ENCODE results near the gene CAPN7. TPM values are rescaled to one million over a fixed set of nuclear protein-coding genes. Genes with fewer than 3 reads are reported as not detected.
"Not testable (repeated sequence)": the region's sequence is repeated elsewhere in the genome, so short reads cannot be mapped to it uniquely, and the experiment has no call there.

Gene CAPN7
- total RNA-seq, 2 donors from 2014 or later, result 38.1 to 40.5 TPM

GRCh38 chr3:15181511-15181910, 24.5 kb upstream of the CAPN7 start:
- TF ChIP-seq CTCF (IDR thresholded peaks at IDR 0.05) (no peak), POLR2A (IDR thresholded peaks at IDR 0.05) (no peak)
- DNase-seq (no peak), ATAC-seq (no peak)
- no peak overlapping the region for H3K4me3 ChIP-seq
- no peaks in the 10 kb centered on the region for H3K36me3 ChIP-seq (replicated peaks in 1 of 2; ENCODE audit: insufficient read depth in 1 of 2, low read depth in 2 of 2)
- no peaks in the 10 kb centered on the region for H3K4me1 ChIP-seq
- WGBS, 2 donors, result 64 to 78% methylated on average over 1 of the region's 1 CpG
- H3K27me3 ChIP-seq, result no peaks in the 10 kb centered on the region
- no peaks in the 10 kb centered on the region for H3K9me3 ChIP-seq
- H3K27ac ChIP-seq, result no peak overlapping the region
- intact Hi-C loops (cut with DNase I), result no loop called here

- H3K36me3 ChIP-seq (replicated peaks in 1 of 2; ENCODE audit: insufficient read depth in 1 of 2, low read depth in 2 of 2), result no peaks in the 10 kb centered on the region
- intact Hi-C loops (cut with DNase I), result no loop called here
- H3K27ac ChIP-seq, result no peak overlapping the region
- DNase-seq (no peak), ATAC-seq (no peak)
- no peaks in the 10 kb centered on the region for H3K9me3 ChIP-seq
- 73 to 79% methylated on average over 1 of the region's 1 CpG for WGBS, 2 donors
- no peaks in the 10 kb centered on the region for H3K4me1 ChIP-seq
- TF ChIP-seq POLR2A (IDR thresholded peaks at IDR 0.05), result no peak
- TF ChIP-seq CTCF (IDR thresholded peaks at IDR 0.05), result no peak
- no peak overlapping the region for H3K4me3 ChIP-seq
- H3K27me3 ChIP-seq, result no peaks in the 10 kb centered on the region
These were observed 24.1 kb upstream of the CAPN7 start for GRCh38 chr3:15181963-15182362.

- intact Hi-C loops (cut with DNase I), result no loop called here
- TF ChIP-seq POLR2A (IDR thresholded peaks at IDR 0.05) (no peak), CTCF (IDR thresholded peaks at IDR 0.05) (no peak)
These were observed 23.0 kb upstream of the CAPN7 start for GRCh38 chr3:15183011-15183410.

GRCh38 chr3:15185404-15185803, 20.6 kb upstream of the CAPN7 start:
- no peaks in the 10 kb centered on the region for H3K36me3 ChIP-seq (replicated peaks in 1 of 2; ENCODE audit: insufficient read depth in 1 of 2, low read depth in 2 of 2)
- no peaks in the 10 kb centered on the region for H3K27me3 ChIP-seq
- WGBS, 2 donors, result 91 to 97% methylated on average over 2 of the region's 2 CpGs
- no peak for TF ChIP-seq CTCF (IDR thresholded peaks at IDR 0.05)
- TF ChIP-seq POLR2A (IDR thresholded peaks at IDR 0.05), result no peak
- H3K4me3 ChIP-seq, result no peak overlapping the region
- DNase-seq, result no peak
- H3K4me1 ChIP-seq, result no peaks in the 10 kb centered on the region
- H3K9me3 ChIP-seq, result no peaks in the 10 kb centered on the region
- H3K27ac ChIP-seq, result no peak overlapping the region
- no peak for ATAC-seq
- intact Hi-C loops (cut with DNase I), result no loop called here

More at GRCh38 chr3:15183011-15183410, 23.0 kb upstream of the CAPN7 start:
- DNase-seq (no peak), ATAC-seq (no peak)
- 61% methylated on average over 2 of the region's 2 CpGs for WGBS, 2 donors
- no peaks in the 10 kb centered on the region for H3K36me3 ChIP-seq (replicated peaks in 1 of 2; ENCODE audit: insufficient read depth in 1 of 2, low read depth in 2 of 2)
- no peaks in the 10 kb centered on the region for H3K4me1 ChIP-seq
- H3K4me3 ChIP-seq, result no peak overlapping the region
- no peaks in the 10 kb centered on the region for H3K9me3 ChIP-seq
- H3K27ac ChIP-seq, result no peak overlapping the region
- no peaks in the 10 kb centered on the region for H3K27me3 ChIP-seq

- H3K4me1 ChIP-seq, result no peaks in the 10 kb centered on the region
- WGBS, 2 donors, result 84 to 94% methylated on average over 1 of the region's 1 CpG
- DNase-seq, result no peak
These were observed 20.0 kb upstream of the CAPN7 start for GRCh38 chr3:15186101-15186476.

GRCh38 chr3:15186477-15187164, 19.4 kb upstream of the CAPN7 start:
- DNase-seq; H3K36me3 ChIP-seq (replicated peaks in 1 of 2; ENCODE audit: insufficient read depth in 1 of 2, low read depth in 2 of 2); H3K4me3 ChIP-seq; intact Hi-C loops (cut with DNase I); ATAC-seq; H3K27ac ChIP-seq; H3K9me3 ChIP-seq; H3K27me3 ChIP-seq; H3K4me1 ChIP-seq: not testable (repeated sequence)
- WGBS, 2 donors, result 89 to 91% methylated on average over 16 to 18 of the region's 33 CpGs

More at GRCh38 chr3:15186101-15186476, 20.0 kb upstream of the CAPN7 start:
- Histone ChIP-seq H3K9me3 (no peaks in the 10 kb centered on the region), H3K36me3 (replicated peaks in 1 of 2; ENCODE audit: insufficient read depth in 1 of 2, low read depth in 2 of 2) (no peaks in the 10 kb centered on the region), H3K27me3 (no peaks in the 10 kb centered on the region), H3K4me3 (no peak overlapping the region), H3K27ac (no peak overlapping the region)
- intact Hi-C loops (cut with DNase I), result no loop called here
- no peak for TF ChIP-seq CTCF (IDR thresholded peaks at IDR 0.05)
- TF ChIP-seq POLR2A (IDR thresholded peaks at IDR 0.05), result no peak
- ATAC-seq, result no peak

Measured in body of pancreas (tissue), 4 donors.